IPS DF 4.7 (cell line): ENCODE results near the gene PHF12.
A peak's percentile ranks its signal among the peaks of the same experiment; 100 is the strongest.

Source experiments
- DNase-seq: peaks from one replicate; pipeline ENCODE4 v3.0.0-alpha.2; 2013; ENCODE audit warnings: low spot score; ENCODE audit errors: extremely low read depth

The PHF12 gene

GRCh38 chr17:28951428-28951990 lies at the start of gene PHF12:
PHF12 (minus strand) TSS chr17:28951518; CDS start chr17:28950960, 558 bp downstream.
- peak; percentile 98 for DNase-seq

GRCh38 chr17:29000973-29001372 lies 49.7 kb upstream of the PHF12 start:
- no peak for DNase-seq

- DNase-seq = no peak
These were observed 47.9 kb upstream of the PHF12 start for GRCh38 chr17:28999206-28999605.

- no peak for DNase-seq
These were observed 46.5 kb upstream of the PHF12 start for GRCh38 chr17:28997806-28998205.

- no peak for DNase-seq
These were observed 45.3 kb upstream of the PHF12 start for GRCh38 chr17:28996554-28997096.

- no peak for DNase-seq
These were observed 42.5 kb upstream of the PHF12 start for GRCh38 chr17:28993645-28994426.

GRCh38 chr17:28992625-28993600 lies 41.6 kb upstream of the PHF12 start:
- DNase-seq = no peak

GRCh38 chr17:28992185-28992584 lies 40.9 kb upstream of the PHF12 start:
- DNase-seq = no peak

GRCh38 chr17:28991779-28992178 lies 40.5 kb upstream of the PHF12 start:
- DNase-seq = no peak

- DNase-seq = no peak
These were observed 37.7 kb upstream of the PHF12 start for GRCh38 chr17:28989028-28989427.

GRCh38 chr17:28988475-28988874 lies 37.2 kb upstream of the PHF12 start:
- no peak for DNase-seq

GRCh38 chr17:28986714-28987655 lies 35.7 kb upstream of the PHF12 start:
- DNase-seq = no peak

- DNase-seq = no peak
These were observed 34.8 kb upstream of the PHF12 start for GRCh38 chr17:28985950-28986713.

GRCh38 chr17:28983286-28984230 lies 32.2 kb upstream of the PHF12 start:
- DNase-seq = no peak

GRCh38 chr17:28982131-28982793 lies 30.9 kb upstream of the PHF12 start:
- DNase-seq = no peak

GRCh38 chr17:28978356-28978964 lies 27.1 kb upstream of the PHF12 start:
- no peak for DNase-seq

- DNase-seq = no peak
These were observed 26.5 kb upstream of the PHF12 start for GRCh38 chr17:28977659-28978355.
